K562 (cell line): ENCODE data around the gene TTLL9. TPM values are rescaled to one million over a fixed set of nuclear protein-coding genes. Genes with fewer than 3 reads are reported as not detected.

Source experiments
- ATAC-seq: fragments of 200-7000 bp; cut with Tn5 transposase; 3 replicates; pipeline ENCODE4 v1.9.1; 2020; ENCODE audit warnings: moderate library complexity
- BruUV-seq: library from RNA; stranded (reverse); fragments of 400-500 nt; replicated peaks from 2 replicates; lab custom pipeline; 2021; lab: Mats Ljungman, UMichigan
- CTCF ChIA-PET: fragments of 300-600 bp; formaldehyde crosslinking; extraction: SDS; loops from one replicate; lab custom pipeline; 2021; ENCODE audit warnings: low intra/inter-chr PET ratio; lab: Yijun Ruan, JAX
- POLR2A ChIA-PET: fragments of 300-600, 350-650 bp; sonication (Branson Sonifier 250); formaldehyde crosslinking; extraction: SDS; loops from one replicate; lab custom pipeline; 2021; ENCODE audit warnings: antibody characterized with exemption, inconsistent platforms; lab: Yijun Ruan, JAX
- DNase-seq, 4 experiments: peaks; one replicate each; pipeline versions ENCODE4 v3.0.0 to v3.0.0-alpha.2; 2011 to 2018; ENCODE audit warnings: low spot score in 3 of 4, mixed read lengths in 3 of 4; ENCODE audit errors: extremely low read depth in 1 of 4
- FAIRE-seq: peaks from 2 replicates; lab custom pipeline; 2011; peaks lifted over from hg19 to GRCh38; lab: Jason Lieb, UNC
- H2AFZ ChIP-seq: 2 replicates; pipeline ENCODE4 v1.6.0; 2011; ENCODE audit warnings: low read depth, low read length, control low read depth, inconsistent platforms
- H3K27ac ChIP-seq: fragments of 200-600 bp; 3 replicates; pipeline ENCODE4 v1.8.0; 2011; ENCODE audit warnings: low read depth, mild to moderate bottlenecking, control low read depth, inconsistent platforms, low read length, moderate library complexity, mixed read lengths; ENCODE audit errors: extremely low read depth
- H3K27me3 ChIP-seq, 2 experiments: fragments of 300-600 bp in 1 of 2; 2 replicates in 1 of 2; 3 replicates in 1 of 2; pipeline versions ENCODE4 v1.6.0 to v1.8.0; 2011; ENCODE audit warnings: inconsistent platforms in 2 of 2, low read length in 2 of 2, mild to moderate bottlenecking in 1 of 2, mixed read lengths in 1 of 2, moderate library complexity in 1 of 2; ENCODE audit not compliant: control insufficient read depth in 2 of 2, insufficient read depth in 2 of 2
- H3K36me3 ChIP-seq: fragments of 300-600 bp; 3 replicates; pipeline ENCODE4 v1.8.0; 2011; ENCODE audit warnings: mild to moderate bottlenecking, low read length, inconsistent platforms; ENCODE audit not compliant: control insufficient read depth, insufficient read depth
- H3K4me1 ChIP-seq, 2 experiments: fragments of 200-600 bp in 1 of 2; replicated peaks in 1 of 2; 2 replicates in 1 of 2; 3 replicates in 1 of 2; pipeline versions ENCODE4 v1.5.1 to v1.8.0; 2011; ENCODE audit warnings: inconsistent platforms in 2 of 2, low read length in 2 of 2, mild to moderate bottlenecking in 1 of 2, mixed read lengths in 1 of 2, moderate library complexity in 1 of 2; ENCODE audit not compliant: control insufficient read depth in 2 of 2, insufficient read depth in 2 of 2
- H3K4me2 ChIP-seq: 2 replicates; pipeline ENCODE4 v1.6.1; 2011; ENCODE audit warnings: low read length, control low read depth, inconsistent platforms, mixed read lengths; ENCODE audit not compliant: insufficient read depth
- H3K4me3 ChIP-seq: fragments of 200-600 bp; sonication (generic), shearing (Covaris generic); 2 replicates; pipeline ENCODE4 v1.5.1; 2016; ENCODE audit warnings: control low read depth, inconsistent platforms
- H3K79me2 ChIP-seq: fragments of 200-600 bp; 3 replicates; pipeline ENCODE4 v1.8.0; 2011; ENCODE audit warnings: low read length, inconsistent platforms; ENCODE audit not compliant: control insufficient read depth, insufficient read depth
- H3K9ac ChIP-seq, 2 experiments: 2 replicates each; pipeline versions ENCODE4 v1.6.0 to v1.6.1; 2011; ENCODE audit warnings: low read depth in 2 of 2, low read length in 2 of 2, control low read depth in 1 of 2, inconsistent platforms in 1 of 2, mild to moderate bottlenecking in 1 of 2, mixed read lengths in 1 of 2; ENCODE audit not compliant: insufficient read depth in 1 of 2
- H3K9me1 ChIP-seq: one replicate; pipeline ENCODE4 v1.6.0; 2011; ENCODE audit warnings: inconsistent platforms, mild to moderate bottlenecking, low read length, moderate library complexity; ENCODE audit not compliant: control insufficient read depth, insufficient read depth
- H3K9me3 ChIP-seq: replicated peaks from 2 replicates; pipeline ENCODE4 v1.5.1; 2011; ENCODE audit warnings: low read depth, low read length, inconsistent platforms; ENCODE audit not compliant: control insufficient read depth, insufficient read depth
- H4K20me1 ChIP-seq: replicated peaks from 2 replicates; pipeline ENCODE4 v1.6.1; 2011; ENCODE audit warnings: low read length, inconsistent platforms, mixed read lengths; ENCODE audit not compliant: control insufficient read depth, insufficient read depth
- CHD4 ChIP-seq: fragments of 200-600 bp; sonication (generic); IDR thresholded peaks from 3 replicates; pipeline ENCODE4 v1.6.1; 2012; ENCODE audit warnings: low read depth, mild to moderate bottlenecking, mixed read lengths, low read length, inconsistent platforms; ENCODE audit not compliant: insufficient read depth, insufficient replicate concordance, poor library complexity, severe bottlenecking
- DNMT1 ChIP-seq: fragments of 450-650 bp; IDR thresholded peaks from 2 replicates; pipeline ENCODE4 v1.6.1; 2016; ENCODE audit warnings: antibody characterized with exemption, mild to moderate bottlenecking
- FOXP4 ChIP-seq: sonication (generic); formaldehyde crosslinking; IDR thresholded peaks from 2 replicates; pipeline ENCODE4 v1.8.0; 2022; ENCODE audit warnings: mild to moderate bottlenecking, missing genetic modification reagents, borderline replicate concordance
- HNRNPL ChIP-seq: fragments of 200-400 bp; formaldehyde crosslinking; IDR thresholded peaks from 2 replicates; pipeline ENCODE4 v1.6.1; 2017; ENCODE audit warnings: low read depth, mild to moderate bottlenecking, low read length
- ID3 ChIP-seq, 2 experiments: fragments of 250-450 bp in 1 of 2; fragments of 450-650 bp in 1 of 2; sonication (Bioruptor Pico) in 1 of 2; IDR thresholded peaks; 2 replicates each; pipeline versions ENCODE4 v1.6.1 to v1.8.0; 2016 to 2021; ENCODE audit warnings: mild to moderate bottlenecking in 2 of 2, moderate library complexity in 2 of 2, missing compliant biosample characterization in 1 of 2, missing genetic modification characterization in 1 of 2
- KDM4B ChIP-seq, 2 experiments: fragments of 450-650 bp in 1 of 2; sonication (generic) in 1 of 2; IDR thresholded peaks; 2 replicates each; pipeline ENCODE4 v1.6.1; 2016 to 2017; ENCODE audit warnings: borderline replicate concordance in 2 of 2, antibody characterized with exemption in 1 of 2, low read depth in 1 of 2, mild to moderate bottlenecking in 1 of 2
- MAFG ChIP-seq: fragments of 450-650 bp; conservative IDR thresholded peaks from 2 replicates; pipeline ENCODE4 v1.6.1; 2016; ENCODE audit warnings: missing genetic modification characterization, missing compliant biosample characterization
- MCM7 ChIP-seq, 2 experiments: fragments of 450-650 bp; IDR thresholded peaks; 2 replicates each; pipeline ENCODE4 v1.6.1; 2016 to 2018
- MIER1 ChIP-seq: fragments of 450-650 bp; IDR thresholded peaks from 2 replicates; pipeline ENCODE4 v1.6.1; 2016; ENCODE audit warnings: antibody characterized with exemption, mild to moderate bottlenecking, low read depth
- NCOA1 ChIP-seq: fragments of 450-650 bp; IDR thresholded peaks from 2 replicates; pipeline ENCODE4 v1.6.1; 2016; ENCODE audit warnings: low read depth
- SREBF1 ChIP-seq: fragments of 150-350 bp; IDR thresholded peaks from 2 replicates; pipeline ENCODE4 v1.6.1; 2014; ENCODE audit warnings: antibody characterized with exemption, low read depth, low read length, borderline replicate concordance
- SREBF2 ChIP-seq: sonication (generic); formaldehyde crosslinking; IDR thresholded peaks from 2 replicates; pipeline ENCODE4 v1.4.0; 2020; ENCODE audit warnings: mild to moderate bottlenecking, missing genetic modification reagents
- TRIM28 ChIP-seq: fragments of 450-650 bp; IDR thresholded peaks from 2 replicates; pipeline ENCODE4 v1.6.1; 2017
- USF2 ChIP-seq: sonication (generic); formaldehyde crosslinking; IDR thresholded peaks from 2 replicates; pipeline ENCODE4 v1.5.0; 2020; ENCODE audit warnings: missing genetic modification reagents
- ZBTB26 ChIP-seq: fragments of 450-650 bp; formaldehyde crosslinking; IDR thresholded peaks from 2 replicates; pipeline ENCODE4 v1.4.0; 2022; ENCODE audit warnings: missing genetic modification characterization
- ZNF280B ChIP-seq: fragments of 250-450 bp; sonication (Bioruptor Pico); IDR thresholded peaks from 2 replicates; pipeline ENCODE4 v1.5.1; 2021; ENCODE audit warnings: mild to moderate bottlenecking
- ZNF696 ChIP-seq: fragments of 250-450 bp; sonication (Bioruptor Pico); conservative IDR thresholded peaks from 2 replicates; pipeline ENCODE4 v1.4.0; 2020; ENCODE audit warnings: mild to moderate bottlenecking, moderate library complexity
- whole genome bisulfite sequencing: fragments of 100-300 bp; shearing (Covaris generic); methylation state at CpG from one replicate; pipeline ENCODE4 v1.1.6; 2016; ENCODE audit warnings: low coverage, mixed read lengths; ENCODE audit not compliant: insufficient coverage; ENCODE audit errors: missing lambda C conversion rate; 5-methylcytosine and 5-hydroxymethylcytosine counted together
- in situ Hi-C: fragments of 300-500 bp; cut with MboI; formaldehyde crosslinking; loops from 4 replicates; pipeline ENCODE4 v1.15.0; 2018; ENCODE audit warnings: inconsistent platforms, mixed read lengths
- intact Hi-C: fragments of 100-400 bp; cut with micrococcal nuclease; formaldehyde crosslinking; loops from 2 replicates; pipeline ENCODE4 v1.14.2; 2022
- polyA plus RNA-seq, 8 experiments: library from polyadenylated mRNA; depleted of rRNA in 4 of 8; stranded (reverse) in 5 of 8; unstranded in 3 of 8; fragments of >200 nt; fragmentation: Nextera tagmentation in 2 of 8; fragmentation: Illumina TruSeq in 1 of 8; extraction: Ambion mirVana in 2 of 8; extraction: Trizol in 1 of 8; gene quantifications; 2 replicates each; pipeline versions ENCODE4 v1.2.1 to v1.2.3, GENCODE V29; 2011 to 2014; ENCODE audit warnings: inconsistent platforms in 1 of 8, missing spikeins in 1 of 8
- total RNA-seq, 7 experiments: library from RNA; depleted of rRNA in 6 of 7; stranded (reverse); fragments of >200 nt in 6 of 7; fragmentation: Illumina TruSeq in 2 of 7; extraction: Trizol in 2 of 7; gene quantifications; 2 replicates each; pipeline versions ENCODE4 v1.2.1 to v1.2.3, GENCODE V29; 2011 to 2021; ENCODE audit warnings: low replicate concordance in 1 of 7

TTLL9 gene
- total and polyA plus RNA-seq, 9 of the 15 experiments (the other 6 are each of a cell fraction or from before 2014, with no cell fraction given) = 0.06 to 0.07 TPM; not detected in 7

GRCh38 chr20:31948008-31948407, 77.6 kb downstream of the TTLL9 start:
- ChIA-PET POLR2A (interaction anchor here (0.6 to 1.1 kb wide), 3 partner anchors 10 to 304 kb away, joined by 3 to 4 read pairs (median 3); no protein-coding TSS in a partner anchor), CTCF (no interaction called here)
- Histone ChIP-seq H3K4me3 (no peak overlapping the region), H3K27ac (no peak overlapping the region), H3K9me1 (peaks cover 4% of the 10 kb centered on the region), H3K9ac (no peak overlapping the region), H3K27me3 (no peaks in the 10 kb centered on the region), H3K4me1 (peaks cover 16 to 17% of the 10 kb centered on the region in 2 experiments), H2AFZ (no peak overlapping the region), H3K36me3 (peaks cover 64% of the 10 kb centered on the region), H4K20me1 (peaks cover 15% of the 10 kb centered on the region), H3K9me3 (peaks cover 10% of the 10 kb centered on the region), H3K79me2 (peaks cover 35% of the 10 kb centered on the region), H3K4me2 (no peak overlapping the region)
- WGBS = 100% methylated on average over 2 of the region's 2 CpGs
- DNase-seq (peak in 2 of 4 experiments; percentile 51 to 52), ATAC-seq (no peak), FAIRE-seq (no peak)
- in situ Hi-C loops (no loop called here), intact Hi-C loops (no loop called here)
- no TSS peak for BruUV-seq
- TF ChIP-seq MIER1 (no peak), NCOA1 (no peak), CHD4 (no peak), ZBTB26 (no peak), ID3 (CRISPR knock-in tag; IDR thresholded peaks at IDR 0.05) (no peak), ID3 (tag; IDR thresholded peaks at IDR 0.05) (no peak), ZNF696 (CRISPR knock-in tag) (no peak), SREBF1 (no peak), FOXP4 (CRISPR knock-in tag) (no peak), SREBF2 (CRISPR knock-in tag) (no peak), HNRNPL (no peak), ZNF280B (CRISPR knock-in tag) (no peak), USF2 (CRISPR knock-in tag) (peak; percentile 74), MAFG (tag) (no peak), KDM4B (IDR thresholded peaks at IDR 0.05; ENCODE audit: borderline replicate concordance in 2 of 2, low read depth in 1 of 2) (no peak), TRIM28 (peak; percentile 91), DNMT1 (no peak), MCM7 (IDR thresholded peaks at IDR 0.05) (no peak)
